Heart right ventricle (tissue), 16 donors: ENCODE data around the gene INO80C. TPM values are rescaled to one million over a fixed set of nuclear protein-coding genes. Genes with fewer than 3 reads are reported as not detected.

ENCODE experiments used
- ATAC-seq, 8 donors: fragments of 200-7000 bp; cut with Tn5 transposase; one replicate each; pipeline ENCODE4 v1.9.1; 2020; ENCODE audit warnings: mild to moderate bottlenecking in 8 of 8, moderate library complexity in 8 of 8, moderate number of reproducible peaks in 1 of 8
- DNase-seq, 2 donors: peaks; one replicate each; pipeline ENCODE4 v3.0.0-alpha.2; 2020
- H3K27ac ChIP-seq, 10 donors: fragments of 200-600 bp; sonication (generic) in 2 of 10; one replicate each; pipeline versions ENCODE4 v1.5.0 to v1.8.0; 2020 to 2022; ENCODE audit warnings: mild to moderate bottlenecking in 3 of 10
- H3K27me3 ChIP-seq, 7 donors: fragments of 200-600 bp; one replicate each; pipeline ENCODE4 v1.8.0; 2021 to 2022; ENCODE audit warnings: mild to moderate bottlenecking in 2 of 7
- H3K36me3 ChIP-seq, 9 donors: fragments of 200-600 bp; sonication (generic) in 1 of 9; one replicate each; pipeline versions ENCODE4 v1.5.0 to v1.8.0; 2020 to 2022; ENCODE audit warnings: mild to moderate bottlenecking in 2 of 9
- H3K4me1 ChIP-seq, 9 donors: fragments of 200-600 bp; sonication (generic) in 1 of 9; one replicate each; pipeline versions ENCODE4 v1.5.0 to v1.8.0; 2020 to 2022; ENCODE audit warnings: mild to moderate bottlenecking in 4 of 9
- H3K4me3 ChIP-seq, 10 donors: fragments of 200-600 bp; sonication (generic) in 2 of 10; one replicate each; pipeline versions ENCODE4 v1.5.0 to v1.8.0; 2020 to 2022; ENCODE audit warnings: mild to moderate bottlenecking in 7 of 10, moderate library complexity in 2 of 10
- H3K9me3 ChIP-seq, 11 donors: fragments of 200-600 bp in 10 of 11; sonication (generic) in 2 of 11; one replicate each; pipeline versions ENCODE4 v1.5.0 to v1.8.0; 2013 to 2022; ENCODE audit warnings: mild to moderate bottlenecking in 2 of 11, control low read depth in 1 of 11, moderate library complexity in 1 of 11
- WGBS, 2 donors: extraction: QIAGEN DNeasy Blood & Tissue Kit; methylation state at CpG; one replicate each; pipeline ENCODE4 v1.1.7; 2013; ENCODE audit warnings: inconsistent platforms in 1 of 2; 5-methylcytosine and 5-hydroxymethylcytosine counted together
- intact Hi-C, 10 donors: fragments of 100-400 bp; cut with DNase I; formaldehyde crosslinking; loops; one replicate each; pipeline versions ENCODE4 v1.11.1 to v1.14.2; 2022
- polyA plus RNA-seq, 2 donors: library from polyadenylated mRNA; stranded (reverse); fragments of 200-250 nt; gene quantifications; one replicate each; pipeline ENCODE4 v1.2.3, GENCODE V29; 2013
- total RNA-seq, 10 donors: library from RNA; stranded (reverse); fragmentation: NEBNext Ultra II Directional in 3 of 10; extraction: Animal tissue kit (Norgen Biotek cat#: 25700) in 3 of 10; gene quantifications; one replicate each; pipeline versions ENCODE4 v1.2.1 to v1.2.4, GENCODE V29; 2021 to 2023
- TF ChIP-seq, protein P1 (sequence below), 9 donors: fragments of 200-600 bp; sonication (generic) in 2 of 9; IDR thresholded peaks; one replicate each; pipeline versions ENCODE4 v1.5.0 to v1.8.0; 2021 to 2022; ENCODE audit warnings: antibody characterized with exemption in 9 of 9, mild to moderate bottlenecking in 5 of 9, moderate library complexity in 1 of 9
- donor health status: Arrhythmogenic right ventricular cardiomyopathy.
- donor health status: ischemic (EF 13 %, LVEDD 7.1; RV severe dilation, severe dysfunction).
- donor health status: healthy with polysubstance abuse.
- donor health status: DM: no; HTN: yes; CAD: no.
- donor health status: DM: no; HTN: no; CAD: no.
- donor health status: ischemic (EF 25% LVEDD 6.9; RV normal size, moderate dysfunction).
- donor health status: ischemic (EF 25% LVEDD 5.7; RV mildly dilated, moderate dysfunction).
- donor health status: healthy.
- donor health status: DM: yes; HTN: yes; CAD: no.
- donor health status: Ischemic cardiomyopathy.
- donor health status: ischemic (EF 35%, LVEDD 5.7; RV mildly dilated, moderate dysfunction).
- donor health status: nonischemic (EF 11% LVEDD 7.7; RV severe dilation, severe dysfunction).
- donor health status: DM: yes; HTN: yes; CAD: no.
- donor health status: PGD.
- donor health status: ischemic (EF 29% LVEDD 5.4; RV normal size, mild dysfunction).
- donor health status: nonischemic (EF 23%, LVEDD 6.1; RV moderate dilation, normal function).

INO80C gene
- total and polyA plus RNA-seq, 12 donors, result 17.3 to 28.4 (median 25.2) TPM

DNA sequence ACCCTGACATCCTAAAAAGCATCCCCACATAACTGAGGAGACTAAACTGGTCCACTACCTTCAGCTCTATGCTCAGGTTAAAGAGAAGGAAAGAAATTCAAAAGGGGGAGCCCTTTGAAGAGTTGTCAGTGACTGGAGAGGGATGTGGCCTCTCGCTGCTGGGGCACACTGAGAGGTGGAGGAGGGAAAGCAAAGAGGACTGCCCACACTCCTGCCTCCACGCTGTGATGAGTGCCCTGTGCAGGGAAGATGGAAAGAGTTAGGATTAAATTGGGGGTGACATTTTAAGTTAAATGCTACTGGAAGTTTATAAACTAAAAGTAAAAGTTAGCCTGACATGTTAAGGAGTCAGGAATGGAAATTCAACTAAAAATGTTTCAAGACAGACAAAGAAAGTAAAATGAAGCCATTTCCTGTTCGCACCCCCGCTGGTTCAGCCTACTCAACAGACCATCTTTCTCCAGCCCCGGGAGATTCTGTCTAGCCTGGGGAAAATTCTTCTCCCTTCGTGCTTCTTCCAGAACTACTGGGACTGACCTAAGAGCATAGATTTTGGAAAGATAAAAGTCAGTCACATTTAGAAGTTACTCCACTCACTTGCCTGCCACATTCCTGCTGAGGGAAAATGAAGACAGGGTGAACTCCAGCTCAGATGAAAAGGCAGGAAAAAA, 17.8 kb upstream of the INO80C start:
- no peaks in the 10 kb centered on the region for H3K9me3 ChIP-seq
- H3K27ac ChIP-seq, result peak overlapping the region in 2 of 10 donors; percentile 17 to 65
- H3K4me3 ChIP-seq, result no peak overlapping the region
- DNase-seq (no peak), ATAC-seq (no peak)
- intact Hi-C loops, result no loop called here
- TF ChIP-seq, protein P1, sequence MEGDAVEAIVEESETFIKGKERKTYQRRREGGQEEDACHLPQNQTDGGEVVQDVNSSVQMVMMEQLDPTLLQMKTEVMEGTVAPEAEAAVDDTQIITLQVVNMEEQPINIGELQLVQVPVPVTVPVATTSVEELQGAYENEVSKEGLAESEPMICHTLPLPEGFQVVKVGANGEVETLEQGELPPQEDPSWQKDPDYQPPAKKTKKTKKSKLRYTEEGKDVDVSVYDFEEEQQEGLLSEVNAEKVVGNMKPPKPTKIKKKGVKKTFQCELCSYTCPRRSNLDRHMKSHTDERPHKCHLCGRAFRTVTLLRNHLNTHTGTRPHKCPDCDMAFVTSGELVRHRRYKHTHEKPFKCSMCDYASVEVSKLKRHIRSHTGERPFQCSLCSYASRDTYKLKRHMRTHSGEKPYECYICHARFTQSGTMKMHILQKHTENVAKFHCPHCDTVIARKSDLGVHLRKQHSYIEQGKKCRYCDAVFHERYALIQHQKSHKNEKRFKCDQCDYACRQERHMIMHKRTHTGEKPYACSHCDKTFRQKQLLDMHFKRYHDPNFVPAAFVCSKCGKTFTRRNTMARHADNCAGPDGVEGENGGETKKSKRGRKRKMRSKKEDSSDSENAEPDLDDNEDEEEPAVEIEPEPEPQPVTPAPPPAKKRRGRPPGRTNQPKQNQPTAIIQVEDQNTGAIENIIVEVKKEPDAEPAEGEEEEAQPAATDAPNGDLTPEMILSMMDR (IDR thresholded peaks at IDR 0.05), result no peak
- H3K27me3 ChIP-seq, result no peaks in the 10 kb centered on the region
- 63 to 69% methylated on average over 6 of the region's 6 CpGs for whole genome bisulfite sequencing, 2 donors
- no peaks in the 10 kb centered on the region for H3K36me3 ChIP-seq
- peaks cover 0 to 44% (median 15%) of the 10 kb centered on the region in 9 donors for H3K4me1 ChIP-seq

DNA sequence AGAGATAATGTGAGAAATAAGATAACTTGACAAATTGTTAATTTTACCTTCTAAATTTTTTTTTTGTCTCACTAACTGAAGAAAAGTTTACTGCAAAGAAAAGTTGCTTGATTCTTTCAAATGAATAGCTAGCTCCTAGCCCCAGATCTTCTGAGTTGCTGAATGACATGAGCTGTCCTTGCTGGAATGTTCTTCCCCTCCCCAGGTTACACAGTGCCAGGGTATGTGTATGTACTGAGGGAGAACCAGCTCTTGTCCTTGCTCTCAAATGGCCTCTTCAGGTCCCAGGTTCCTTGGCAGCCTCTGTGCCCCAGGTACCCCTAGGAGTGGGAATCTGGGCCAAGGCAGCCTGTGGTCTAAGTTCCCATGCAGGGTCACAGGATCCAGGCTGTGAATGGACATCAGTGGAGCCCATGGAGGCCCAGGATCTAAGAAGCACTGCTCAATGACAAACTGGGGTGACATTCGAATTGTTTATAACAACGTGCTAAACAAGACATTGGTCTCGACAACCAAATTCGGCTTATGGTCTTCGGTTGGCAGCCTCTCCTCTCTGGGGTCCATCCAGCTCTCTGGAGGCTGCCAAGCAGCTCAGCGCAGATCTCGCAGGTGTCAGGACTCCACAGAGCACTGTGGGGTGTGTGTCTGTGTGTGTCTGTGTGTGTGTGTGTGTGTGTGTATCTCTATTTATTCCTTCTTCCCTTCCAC, 17.1 kb upstream of the INO80C start:
- no peaks in the 10 kb centered on the region for H3K36me3 ChIP-seq
- H3K27me3 ChIP-seq, result no peaks in the 10 kb centered on the region
- H3K4me3 ChIP-seq, result no peak overlapping the region
- TF ChIP-seq, protein P1 (IDR thresholded peaks at IDR 0.05), result no peak
- H3K27ac ChIP-seq, result no peak overlapping the region
- peaks cover 0 to 44% (median 15%) of the 10 kb centered on the region in 9 donors for H3K4me1 ChIP-seq
- WGBS, 2 donors, result 45 to 67% methylated on average over 7 of the region's 7 CpGs
- DNase-seq (no peak), ATAC-seq (peak in 2 of 8 donors; percentile 47 to 64)
- no peaks in the 10 kb centered on the region for H3K9me3 ChIP-seq
- intact Hi-C loops, result no loop called here

DNA sequence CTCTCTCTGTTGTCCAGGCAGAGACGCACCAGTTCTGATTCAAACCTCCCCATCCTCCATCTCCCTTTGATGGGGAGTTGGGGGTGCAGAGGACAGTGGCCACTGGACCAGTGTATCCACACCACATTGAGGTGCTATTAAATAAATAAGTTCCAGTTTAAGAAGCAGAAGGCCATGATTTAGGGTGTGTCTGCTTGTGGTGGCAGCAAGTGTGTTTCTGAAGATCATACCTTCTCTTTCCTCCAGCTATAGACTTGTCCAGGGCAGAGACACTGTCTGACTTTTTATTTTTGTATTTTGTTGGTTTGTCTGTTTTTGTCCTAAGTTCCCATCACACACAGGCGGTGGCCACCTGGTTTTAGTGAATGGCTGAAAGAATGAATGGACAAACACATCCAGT, 16.5 kb upstream of the INO80C start:
- ATAC-seq (no peak), DNase-seq (no peak)
- Histone ChIP-seq H3K4me1 (peaks cover 0 to 44% (median 15%) of the 10 kb centered on the region in 9 donors), H3K36me3 (no peaks in the 10 kb centered on the region), H3K9me3 (no peaks in the 10 kb centered on the region), H3K27me3 (no peaks in the 10 kb centered on the region), H3K27ac (no peak overlapping the region), H3K4me3 (no peak overlapping the region)
- intact Hi-C loops, result no loop called here
- 97 to 98% methylated on average over 2 of the region's 2 CpGs for WGBS, 2 donors
- TF ChIP-seq, protein P1 (IDR thresholded peaks at IDR 0.05), result no peak

DNA sequence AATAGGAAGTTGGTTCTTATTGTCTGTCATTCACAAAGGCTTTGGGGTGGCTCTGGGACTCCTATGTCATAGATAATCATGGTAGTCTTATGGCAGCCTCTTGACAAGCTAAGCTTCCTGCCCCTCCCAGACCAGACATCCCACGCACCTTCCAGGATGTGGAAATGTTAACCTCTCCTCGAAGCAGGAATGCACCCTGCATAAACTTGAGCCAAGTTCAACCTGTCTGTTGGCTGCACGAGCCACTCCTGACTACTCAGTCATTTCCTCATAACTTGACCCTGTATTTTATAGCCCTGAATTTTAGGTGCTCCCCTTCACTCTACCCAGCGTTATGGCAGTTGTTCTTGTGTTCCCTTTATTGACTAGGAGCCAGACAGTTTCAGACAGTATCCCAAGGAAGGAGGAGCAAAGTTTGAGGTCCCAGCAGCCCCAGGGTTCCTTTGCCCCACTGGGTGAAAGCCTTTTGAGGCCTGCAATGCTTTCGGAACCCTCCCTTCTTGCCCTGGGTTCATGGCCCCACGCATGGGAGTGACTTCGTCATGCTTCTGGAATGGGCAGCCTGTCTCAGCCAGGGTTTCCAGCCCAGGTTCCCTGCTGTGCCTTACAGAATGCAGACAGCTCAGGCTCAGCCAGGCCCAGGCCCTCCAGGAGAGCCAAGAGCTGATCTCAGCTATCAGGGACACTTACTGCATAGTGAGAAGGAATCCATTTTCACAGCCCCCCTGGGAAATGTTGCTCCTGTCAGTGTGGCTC, 15.6 kb upstream of the INO80C start:
- 54 to 63% methylated on average over 7 of the region's 7 CpGs for WGBS, 2 donors
- H3K36me3 ChIP-seq, result no peaks in the 10 kb centered on the region
- H3K27ac ChIP-seq, result peak overlapping the region in 8 of 10 donors; percentile 11 to 58 (median 26)
- H3K4me3 ChIP-seq, result no peak overlapping the region
- ATAC-seq, result peak; percentile 61 to 87 (median 80)
- TF ChIP-seq, protein P1 (IDR thresholded peaks at IDR 0.05), result no peak
- peak in 1 of 2 donors; percentile 45 for DNase-seq
- intact Hi-C loops, result no loop called here
- no peaks in the 10 kb centered on the region for H3K9me3 ChIP-seq
- no peaks in the 10 kb centered on the region for H3K27me3 ChIP-seq
- H3K4me1 ChIP-seq, result peaks cover 0 to 44% (median 15%) of the 10 kb centered on the region in 9 donors
